Heart left ventricle (tissue), 16 donors: ENCODE results near the gene KANSL1. TPM values are rescaled to one million over a fixed set of nuclear protein-coding genes. Genes with fewer than 3 reads are reported as not detected.
"Not testable (repeated sequence)": the region's sequence is repeated elsewhere in the genome, so short reads cannot be mapped to it uniquely, and the experiment has no call there.

ENCODE experiments used
- ATAC-seq, 4 donors: fragments of 200-7000 bp; cut with Tn5 transposase; one replicate each; pipeline ENCODE4 v1.9.1; 2020 to 2022; ENCODE audit warnings: moderate library complexity in 4 of 4, mild to moderate bottlenecking in 3 of 4, moderate number of reproducible peaks in 1 of 4
- DNase-seq, 5 donors: peaks; one replicate each; pipeline ENCODE4 v3.0.0-alpha.2; 2020
- H3K27ac ChIP-seq, 12 donors: fragments of 200-600 bp; sonication (generic) in 4 of 12; one replicate each; pipeline versions ENCODE4 v1.5.0 to v1.8.0; 2016 to 2022; ENCODE audit warnings: mild to moderate bottlenecking in 2 of 12
- H3K27me3 ChIP-seq, 9 donors: fragments of 200-600 bp; sonication (generic) in 2 of 9; one replicate each; pipeline versions ENCODE4 v1.5.1 to v1.8.0; 2016 to 2022; ENCODE audit warnings: mild to moderate bottlenecking in 3 of 9
- H3K36me3 ChIP-seq, 9 donors: fragments of 200-600 bp; sonication (generic) in 2 of 9; one replicate each; pipeline versions ENCODE4 v1.5.0 to v1.8.0; 2018 to 2022; ENCODE audit warnings: mild to moderate bottlenecking in 2 of 9
- H3K4me1 ChIP-seq, 12 donors: fragments of 200-600 bp; sonication (generic) in 4 of 12; one replicate each; pipeline versions ENCODE4 v1.5.0 to v1.8.0; 2016 to 2022; ENCODE audit warnings: mild to moderate bottlenecking in 3 of 12
- H3K4me3 ChIP-seq, 12 donors: fragments of 200-600 bp; sonication (generic) in 4 of 12; one replicate each; pipeline versions ENCODE4 v1.5.0 to v1.8.0; 2017 to 2022; ENCODE audit warnings: mild to moderate bottlenecking in 9 of 12, moderate library complexity in 4 of 12
- H3K9me3 ChIP-seq, 12 donors: fragments of 200-600 bp; sonication (generic) in 4 of 12; one replicate each; pipeline versions ENCODE4 v1.5.0 to v1.8.0; 2016 to 2022; ENCODE audit warnings: mild to moderate bottlenecking in 1 of 12
- CTCF ChIP-seq, 12 donors: fragments of 200-600 bp; sonication (generic) in 4 of 12; IDR thresholded peaks; one replicate each; pipeline versions ENCODE4 v1.5.0 to v1.8.0; 2018 to 2022; ENCODE audit warnings: antibody characterized with exemption in 12 of 12, mild to moderate bottlenecking in 5 of 12
- POLR2A ChIP-seq, 2 donors: fragments of 450-650 bp; IDR thresholded peaks; one replicate each; pipeline ENCODE4 v1.6.1; 2017; ENCODE audit warnings: antibody characterized with exemption in 2 of 2, mild to moderate bottlenecking in 2 of 2, moderate library complexity in 2 of 2
- WGBS, 4 donors: extraction: QIAGEN DNeasy Blood & Tissue Kit in 2 of 4; methylation state at CpG; one replicate each; pipeline versions ENCODE4 v1.1.5 to v1.1.7; 2013 to 2018; 5-methylcytosine and 5-hydroxymethylcytosine counted together
- intact Hi-C, 10 donors: fragments of 100-400 bp; cut with DNase I; formaldehyde crosslinking; loops; one replicate each; pipeline versions ENCODE4 v1.11.1 to v1.14.2; 2022
- polyA plus RNA-seq, 2 donors: library from polyadenylated mRNA; stranded (reverse); fragments of 200-250 nt; gene quantifications; one replicate each; pipeline ENCODE4 v1.2.3, GENCODE V29; 2013
- total RNA-seq, 9 donors: library from RNA; depleted of rRNA in 2 of 9; stranded (reverse); fragments of >200 nt in 2 of 9; fragmentation: NEBNext Ultra II Directional in 3 of 9; extraction: Animal tissue kit (Norgen Biotek cat#: 25700) in 3 of 9; gene quantifications; one replicate each; pipeline versions ENCODE4 v1.1.0 to v1.2.4, GENCODE V29; 2016 to 2023
- donor health status: ischemic (EF 13 %, LVEDD 7.1; RV severe dilation, severe dysfunction).
- donor health status: healthy with polysubstance abuse.
- donor health status: DM: no; HTN: yes; CAD: no.
- donor health status: DM: no; HTN: no; CAD: no.
- donor health status: ischemic (EF 25% LVEDD 6.9; RV normal size, moderate dysfunction).
- donor health status: ischemic (EF 25% LVEDD 5.7; RV mildly dilated, moderate dysfunction).
- donor health status: healthy.
- donor health status: DM: yes; HTN: yes; CAD: no.
- donor health status: ischemic (EF 35%, LVEDD 5.7; RV mildly dilated, moderate dysfunction).
- donor health status: nonischemic (EF 11% LVEDD 7.7; RV severe dilation, severe dysfunction).
- donor health status: DM: yes; HTN: yes; CAD: no.
- donor health status: PGD.
- donor health status: ischemic (EF 29% LVEDD 5.4; RV normal size, mild dysfunction).
- donor health status: nonischemic (EF 23%, LVEDD 6.1; RV moderate dilation, normal function).

The KANSL1 gene
- total and polyA plus RNA-seq, 11 donors, result 13.7 to 57.2 (median 28.9) TPM

- Histone ChIP-seq H3K27me3 (no peaks in the 10 kb centered on the region), H3K4me3 (peak overlapping the region in 4 of 12 donors; percentile 0 to 14 (median 6)), H3K4me1 (peaks cover 4 to 88% (median 53%) of the 10 kb centered on the region in 12 donors), H3K36me3 (no peaks in the 10 kb centered on the region), H3K9me3 (no peaks in the 10 kb centered on the region), H3K27ac (peak overlapping the region; percentile 17 to 85 (median 73))
- no peak for TF ChIP-seq POLR2A (IDR thresholded peaks at IDR 0.05)
- TF ChIP-seq CTCF (IDR thresholded peaks at IDR 0.05), result no peak
- 38 to 49% (median 43%) methylated on average over 6 of the region's 6 CpGs for whole genome bisulfite sequencing, 4 donors
- no peak for DNase-seq
- intact Hi-C loops, result loop anchor here in 2 of 10 donors (5.0 kb wide), 2 partner anchors 47 to 72 kb away; no protein-coding TSS in a partner anchor
- peak; percentile 64 to 86 (median 82) for ATAC-seq
Observed at GRCh38 chr17:46115699-46116098, 77.5 kb downstream of the KANSL1 start.

- H3K27ac ChIP-seq, H3K27me3 ChIP-seq, ATAC-seq, H3K9me3 ChIP-seq, intact Hi-C loops, H3K36me3 ChIP-seq, H3K4me3 ChIP-seq, DNase-seq: not testable (repeated sequence)
- 93 to 96% (median 95%) methylated on average over 11 of the region's 11 CpGs for WGBS, 4 donors
- H3K4me1 ChIP-seq, result peaks cover 14 to 89% (median 60%) of the 10 kb centered on the region in 12 donors
Observed at GRCh38 chr17:46111236-46111635, 82.0 kb downstream of the KANSL1 start.

DNA sequence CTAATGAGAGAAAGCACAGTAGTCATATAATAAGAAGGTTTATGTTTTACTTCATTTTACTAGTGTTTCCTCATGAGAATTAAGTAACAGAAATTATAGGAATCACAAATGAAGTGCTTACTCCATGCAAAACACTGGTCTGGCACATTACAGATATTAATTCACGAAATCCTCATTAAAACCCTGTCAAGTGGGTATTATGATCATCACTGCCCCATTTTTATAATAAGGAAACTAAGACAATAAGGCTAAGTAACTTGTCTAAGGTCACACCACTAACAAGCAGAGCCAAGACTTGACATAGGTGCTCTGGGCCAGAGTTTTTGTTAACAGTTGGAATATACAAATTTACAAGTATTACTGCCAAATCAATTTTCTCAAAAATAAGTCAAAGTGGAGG is 83.0 kb downstream of the KANSL1 start:
- no peak overlapping the region for H3K4me3 ChIP-seq
- TF ChIP-seq CTCF (IDR thresholded peaks at IDR 0.05), result no peak
- no peak for TF ChIP-seq POLR2A (IDR thresholded peaks at IDR 0.05)
- intact Hi-C loops, result no loop called here

DNA sequence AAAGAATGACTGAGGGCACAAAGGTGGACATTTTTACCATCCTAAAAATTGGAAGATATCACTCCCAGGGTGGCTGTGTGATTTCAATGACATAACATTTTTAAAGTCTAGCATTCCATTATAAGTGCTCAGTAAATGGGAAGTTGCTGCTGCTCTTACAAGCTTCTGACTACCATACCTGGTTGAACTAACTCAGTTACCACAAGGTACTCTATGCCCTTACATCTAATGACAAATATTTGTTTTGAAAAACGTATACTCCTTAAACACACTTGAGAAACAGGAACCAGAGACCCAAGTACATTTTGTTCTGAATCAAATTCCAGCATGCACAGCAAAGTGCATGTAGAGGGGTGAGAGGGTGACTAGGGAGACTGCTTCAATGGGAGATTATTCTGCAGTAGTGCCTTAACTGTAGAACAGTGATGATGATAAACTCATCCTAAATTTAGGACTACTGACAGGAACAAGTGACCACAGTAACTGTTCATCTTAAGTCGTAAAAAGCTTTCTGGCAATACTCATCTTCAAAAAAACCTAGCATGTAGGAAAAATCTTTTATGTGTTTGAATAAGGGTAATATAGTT is 83.5 kb downstream of the KANSL1 start:
- ATAC-seq (peak; percentile 53 to 75 (median 59)), DNase-seq (no peak)
- H3K4me3 ChIP-seq, result no peak overlapping the region
- peak overlapping the region in 8 of 12 donors; percentile 2 to 53 (median 26) for H3K27ac ChIP-seq
- no peaks in the 10 kb centered on the region for H3K36me3 ChIP-seq
- intact Hi-C loops, result no loop called here
- no peaks in the 10 kb centered on the region for H3K9me3 ChIP-seq
- no peaks in the 10 kb centered on the region for H3K27me3 ChIP-seq
- 26 to 30% (median 29%) methylated on average over 2 of the region's 2 CpGs for WGBS, 4 donors
- no peak for TF ChIP-seq POLR2A (IDR thresholded peaks at IDR 0.05)
- no peak for TF ChIP-seq CTCF (IDR thresholded peaks at IDR 0.05)
- peaks cover 14 to 79% (median 49%) of the 10 kb centered on the region in 12 donors for H3K4me1 ChIP-seq

More for the DNA sequence above, 83.0 kb downstream of the KANSL1 start:
- no peaks in the 10 kb centered on the region for H3K9me3 ChIP-seq
- peak overlapping the region in 8 of 12 donors; percentile 2 to 53 (median 14) for H3K27ac ChIP-seq
- H3K36me3 ChIP-seq, result no peaks in the 10 kb centered on the region
- 53 to 78% (median 68%) methylated on average over 1 of the region's 1 CpG for WGBS, 4 donors
- ATAC-seq (no peak), DNase-seq (no peak)
- H3K27me3 ChIP-seq, result no peaks in the 10 kb centered on the region
- peaks cover 14 to 83% (median 51%) of the 10 kb centered on the region in 12 donors for H3K4me1 ChIP-seq
